HL-60/S4 treated with retinoic acid at 250 ng/mL for 4 days and 3 days (cell line): Measurements from ENCODE around the gene SERP1.
"Not testable (repeated sequence)": the region's sequence is repeated elsewhere in the genome, so short reads cannot be mapped to it uniquely, and the experiment has no call there.

ENCODE experiments used
- in situ Hi-C: fragments of 300-500 bp; cut with MboI; formaldehyde crosslinking; loops from 2 replicates; pipeline ENCODE4 v1.7.0; 2022; ENCODE audit warnings: low sequenced_read_pairs

Gene SERP1

DNA sequence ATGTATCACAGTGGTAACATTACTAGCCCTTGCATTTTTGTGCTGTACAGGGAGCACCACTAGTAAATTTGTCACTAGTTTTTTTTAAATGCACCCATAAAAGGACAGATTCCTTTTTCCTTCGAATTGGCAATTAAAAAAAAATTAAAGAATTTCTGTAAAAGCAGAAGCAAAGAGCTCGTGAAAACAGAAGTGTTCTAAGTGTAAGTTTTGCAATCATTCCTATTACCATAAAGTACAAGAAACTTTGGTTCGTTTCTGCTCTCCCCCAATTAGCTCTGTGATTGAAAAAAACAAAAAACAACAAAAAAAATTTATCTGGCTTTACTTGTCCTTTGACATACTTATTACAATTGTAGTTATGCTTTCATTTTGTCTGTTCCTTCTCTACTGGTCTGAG is 5.3 kb downstream of the SERP1 start:
- in situ Hi-C loops = loop anchor here (25.0 kb wide), 2 partner anchors 321 to 621 kb away; no protein-coding TSS in a partner anchor

- in situ Hi-C loops = loop anchor here (25.0 kb wide), 2 partner anchors 322 to 622 kb away; no protein-coding TSS in a partner anchor
These were observed 6.0 kb downstream of the SERP1 start for GRCh38 chr3:150540297-150540696.

- in situ Hi-C loops = loop anchor here (25.0 kb wide), 2 partner anchors 324 to 624 kb away; no protein-coding TSS in a partner anchor
These were observed 7.7 kb downstream of the SERP1 start for GRCh38 chr3:150538324-150539208.

- in situ Hi-C loops = loop anchor here (25.0 kb wide), 2 partner anchors 327 to 627 kb away; no protein-coding TSS in a partner anchor
These were observed 11.1 kb downstream of the SERP1 start for GRCh38 chr3:150535204-150535603.

DNA sequence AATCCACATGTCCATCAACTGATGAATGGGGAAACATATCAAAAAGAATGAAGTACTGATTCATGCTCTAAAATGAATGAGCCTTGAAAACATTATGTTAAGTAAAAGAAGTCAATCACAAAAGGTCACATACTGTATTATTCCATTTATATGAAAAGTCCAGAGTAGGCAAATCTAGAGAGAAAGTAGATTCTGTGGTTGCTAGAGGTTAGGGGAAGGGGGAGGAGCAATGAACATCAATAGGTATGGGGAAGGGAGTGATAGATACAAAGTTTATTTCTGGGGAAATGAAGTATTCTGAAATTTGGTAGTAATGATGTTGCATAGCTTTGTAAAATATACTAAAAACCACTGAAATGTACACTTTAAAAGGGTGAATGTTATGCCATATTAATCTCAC is 14.5 kb downstream of the SERP1 start:
- in situ Hi-C loops = loop anchor here (25.0 kb wide), 2 partner anchors 331 to 631 kb away; no protein-coding TSS in a partner anchor

- in situ Hi-C loops = loop anchor here (25.0 kb wide), 2 partner anchors 334 to 634 kb away; no protein-coding TSS in a partner anchor
These were observed 17.9 kb downstream of the SERP1 start for GRCh38 chr3:150528354-150528797.

DNA sequence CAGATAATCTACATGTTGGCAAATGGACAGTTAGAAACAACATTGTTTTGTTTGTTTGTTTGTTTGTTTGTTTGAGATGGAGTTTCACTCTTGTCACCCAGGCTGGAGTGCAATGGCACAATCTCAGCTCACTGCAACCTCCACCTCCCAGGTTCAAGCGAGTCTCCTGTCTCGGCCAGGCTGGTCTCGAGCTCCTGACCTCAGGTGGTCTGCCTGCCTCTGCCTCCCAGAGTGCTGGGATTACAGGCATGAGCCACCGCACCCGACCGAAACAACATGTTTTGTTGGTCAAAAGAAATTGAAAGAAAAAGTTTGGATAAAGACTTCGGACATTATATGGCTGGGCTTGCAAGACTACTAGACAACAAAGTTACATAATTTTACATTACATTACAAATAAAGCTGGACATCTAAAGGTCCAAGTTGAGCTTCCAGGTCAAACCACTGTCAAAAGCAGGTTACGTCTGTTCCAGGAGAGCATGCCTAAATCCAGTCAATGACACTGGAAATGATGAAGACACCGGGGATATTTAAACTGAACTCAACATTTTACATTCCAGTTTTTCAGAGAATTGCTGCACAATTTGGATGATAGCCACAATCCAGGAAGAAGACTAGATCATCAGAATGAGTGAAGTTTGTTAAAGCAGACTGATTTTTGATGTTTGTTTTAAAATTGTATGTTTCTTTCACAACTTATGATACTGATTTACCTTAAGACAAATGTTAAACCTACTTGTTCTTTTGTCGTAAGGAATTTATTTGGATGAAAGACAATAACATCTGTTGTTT is 18.6 kb downstream of the SERP1 start:
- in situ Hi-C loops = loop anchor here (25.0 kb wide), 2 partner anchors 335 to 635 kb away; no protein-coding TSS in a partner anchor

- in situ Hi-C loops = no loop called here
These were observed 22.8 kb downstream of the SERP1 start for GRCh38 chr3:150523538-150523937.

DNA sequence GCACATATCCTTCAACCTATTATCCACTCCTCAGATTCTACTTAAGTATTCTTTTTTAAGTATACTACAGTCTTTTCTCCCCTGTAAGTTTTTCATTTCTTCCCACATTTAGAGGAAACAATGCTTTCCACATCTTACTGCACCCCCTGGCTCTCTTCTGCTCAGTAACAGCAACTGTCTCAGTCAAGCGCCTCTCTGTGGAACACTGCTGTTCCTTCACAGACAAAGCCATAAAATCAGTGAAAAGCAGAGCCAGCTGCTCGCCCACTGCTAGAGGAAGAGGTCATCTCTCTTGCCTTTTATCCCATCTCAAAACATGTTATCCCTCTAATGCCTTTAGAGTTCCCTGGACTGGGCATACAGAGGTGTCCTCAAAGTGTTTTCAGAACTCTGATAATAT is 24.8 kb downstream of the SERP1 start:
- in situ Hi-C loops = no loop called here

GRCh38 chr3:150520408-150520807 is 25.9 kb downstream of the SERP1 start:
- in situ Hi-C loops = no loop called here

GRCh38 chr3:150519026-150519425 is 27.3 kb downstream of the SERP1 start:
- in situ Hi-C loops = no loop called here

GRCh38 chr3:150515210-150515609 is 31.1 kb downstream of the SERP1 start:
- in situ Hi-C loops = no loop called here

GRCh38 chr3:150511122-150511821 is 35.0 kb downstream of the SERP1 start:
- in situ Hi-C loops = no loop called here

- in situ Hi-C loops = no loop called here
These were observed 36.5 kb downstream of the SERP1 start for GRCh38 chr3:150509780-150510179.

GRCh38 chr3:150508401-150508800 is 37.9 kb downstream of the SERP1 start:
- in situ Hi-C loops = no loop called here

GRCh38 chr3:150504483-150504882 is 41.8 kb downstream of the SERP1 start:
- in situ Hi-C loops = no loop called here

GRCh38 chr3:150503402-150504099 is 42.7 kb downstream of the SERP1 start:
- in situ Hi-C loops = no loop called here

- in situ Hi-C loops = not testable (repeated sequence)
These were observed 45.3 kb downstream of the SERP1 start for GRCh38 chr3:150500960-150501359.

- in situ Hi-C loops = loop anchor here (25.0 kb wide), 1 partner anchor 261 kb away; no protein-coding TSS in a partner anchor
These were observed 48.3 kb downstream of the SERP1 start for GRCh38 chr3:150497956-150498355.
